ENCODE data around the gene BRI3.
A peak's percentile ranks its signal among the peaks of the same experiment; 100 is the strongest.

Gene BRI3, protein sequence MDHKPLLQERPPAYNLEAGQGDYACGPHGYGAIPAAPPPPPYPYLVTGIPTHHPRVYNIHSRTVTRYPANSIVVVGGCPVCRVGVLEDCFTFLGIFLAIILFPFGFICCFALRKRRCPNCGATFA

DNA sequence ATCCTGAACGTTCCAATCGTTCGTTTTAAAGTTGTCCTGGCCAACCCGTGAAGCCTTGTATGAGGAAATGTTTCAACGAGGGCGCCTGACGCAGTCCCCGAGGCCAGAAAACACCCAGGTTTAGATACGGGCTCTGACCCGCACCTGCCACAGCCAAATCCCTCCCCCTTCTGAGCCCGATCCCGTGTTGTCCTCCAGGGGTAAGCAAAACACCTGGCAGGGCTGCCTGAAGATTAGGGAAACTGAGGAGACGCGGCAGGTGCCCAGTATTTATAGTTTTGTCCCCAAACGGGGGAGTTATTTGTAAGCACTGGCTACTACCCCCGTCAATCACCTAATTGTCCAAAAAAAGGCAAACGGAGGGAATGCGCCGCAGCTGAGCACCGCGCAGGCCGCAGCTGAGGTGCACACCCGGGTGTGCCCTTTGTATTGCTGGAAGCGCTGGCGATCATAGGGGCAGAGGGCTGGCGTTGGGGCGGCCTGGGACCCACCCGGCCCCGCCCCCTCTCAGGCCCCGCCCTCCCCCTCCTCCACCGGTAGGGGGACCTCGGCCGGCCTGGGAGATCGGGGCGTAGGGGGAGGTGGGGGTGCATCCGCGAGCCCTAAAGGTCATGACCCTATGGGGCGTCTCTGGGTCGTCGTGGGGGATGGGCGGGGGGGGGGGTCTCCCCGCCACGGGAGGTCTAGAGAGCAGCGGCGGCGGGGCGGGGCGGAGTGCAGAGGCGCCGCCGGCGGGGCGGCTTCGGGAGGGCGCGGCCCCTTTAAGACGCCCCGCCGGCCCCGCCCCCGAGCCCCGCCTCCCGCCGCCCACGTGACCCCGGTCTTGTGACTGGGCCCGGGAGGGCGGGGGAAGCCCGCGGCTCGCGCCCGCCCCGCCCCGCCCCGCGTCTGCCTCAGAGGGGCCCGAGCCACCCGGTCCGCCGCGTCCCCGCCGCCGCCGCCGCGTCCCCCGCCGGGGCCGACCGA, at the start of gene BRI3:
Gene BRI3 (plus strand): TSS at position 896 of the 966 bp plus-strand sequence. CDS start 110 bp downstream, outside the sequence.
- Mint-ChIP-seq H3K36me3 (ENCODE audit: low read depth) (peaks cover 43% of the 10 kb centered on the region), H3K4me3 (peak within 1 kb of the TSS; percentile 95), H3K27ac (peak within 1 kb of the TSS; percentile 97), H3K9me3 (no peaks in the 10 kb centered on the region), H3K4me1 (ENCODE audit: low read depth) (peaks cover 53% of the 10 kb centered on the region), H3K27me3 (no peaks in the 10 kb centered on the region)
- intact Hi-C loops (cut with micrococcal nuclease) = loop anchor here (10.0 kb wide), 3 partner anchors 594 to 1956 kb away; partner anchors contain the start of genes SDHAF3, SLC25A13, TMEM130 and TRRAP

DNA sequence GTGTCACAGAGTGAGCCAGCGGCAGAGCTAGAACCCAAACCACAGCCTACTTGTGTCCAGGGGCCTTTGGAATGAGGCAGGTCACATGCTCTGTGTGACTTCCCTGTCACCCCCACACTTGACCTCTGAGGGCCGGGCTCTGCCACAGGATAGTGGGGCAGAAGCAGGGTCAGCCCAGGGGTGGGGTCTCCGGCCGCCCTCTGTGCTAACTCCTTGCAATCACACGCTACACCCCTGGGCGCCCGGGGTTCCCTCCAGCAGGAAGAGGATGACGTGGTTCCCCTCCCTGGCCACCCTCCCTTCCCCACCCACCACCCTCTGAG, 49.3 kb upstream of the BRI3 start:
- H3K36me3 Mint-ChIP-seq (ENCODE audit: low read depth) = peaks cover 100% of the 10 kb centered on the region
- H3K4me3 Mint-ChIP-seq = no peak overlapping the region
- H3K4me1 Mint-ChIP-seq (ENCODE audit: low read depth) = no peaks in the 10 kb centered on the region
- intact Hi-C loops (cut with micrococcal nuclease) = no loop called here
- no peaks in the 10 kb centered on the region for H3K9me3 Mint-ChIP-seq
- H3K27ac Mint-ChIP-seq = no peak overlapping the region
- no peaks in the 10 kb centered on the region for H3K27me3 Mint-ChIP-seq

DNA sequence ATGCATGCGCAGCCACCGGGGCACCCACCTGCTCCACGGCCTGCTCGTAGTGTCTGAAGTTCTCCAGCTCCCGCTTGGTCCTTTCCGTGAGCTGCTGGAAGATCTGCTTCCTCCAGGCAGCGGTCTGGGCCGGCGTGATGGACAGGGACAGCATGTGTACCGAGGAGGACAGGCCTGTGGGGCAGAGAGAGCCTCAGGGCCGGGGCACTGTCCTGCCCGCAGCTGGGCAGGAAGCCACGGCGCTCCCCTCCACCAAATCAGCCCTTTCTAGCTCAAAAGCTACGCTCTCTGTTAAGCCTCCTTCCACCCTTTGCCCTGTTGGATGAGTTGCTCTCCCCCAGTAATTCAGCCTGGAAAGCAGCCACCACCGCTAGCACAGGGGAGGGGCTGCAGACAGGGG, 48.7 kb upstream of the BRI3 start:
- Mint-ChIP-seq H3K9me3 (no peaks in the 10 kb centered on the region), H3K4me1 (ENCODE audit: low read depth) (no peaks in the 10 kb centered on the region), H3K27me3 (no peaks in the 10 kb centered on the region), H3K36me3 (ENCODE audit: low read depth) (peaks cover 100% of the 10 kb centered on the region), H3K27ac (no peak overlapping the region), H3K4me3 (no peak overlapping the region)
- intact Hi-C loops (cut with micrococcal nuclease) = no loop called here

DNA sequence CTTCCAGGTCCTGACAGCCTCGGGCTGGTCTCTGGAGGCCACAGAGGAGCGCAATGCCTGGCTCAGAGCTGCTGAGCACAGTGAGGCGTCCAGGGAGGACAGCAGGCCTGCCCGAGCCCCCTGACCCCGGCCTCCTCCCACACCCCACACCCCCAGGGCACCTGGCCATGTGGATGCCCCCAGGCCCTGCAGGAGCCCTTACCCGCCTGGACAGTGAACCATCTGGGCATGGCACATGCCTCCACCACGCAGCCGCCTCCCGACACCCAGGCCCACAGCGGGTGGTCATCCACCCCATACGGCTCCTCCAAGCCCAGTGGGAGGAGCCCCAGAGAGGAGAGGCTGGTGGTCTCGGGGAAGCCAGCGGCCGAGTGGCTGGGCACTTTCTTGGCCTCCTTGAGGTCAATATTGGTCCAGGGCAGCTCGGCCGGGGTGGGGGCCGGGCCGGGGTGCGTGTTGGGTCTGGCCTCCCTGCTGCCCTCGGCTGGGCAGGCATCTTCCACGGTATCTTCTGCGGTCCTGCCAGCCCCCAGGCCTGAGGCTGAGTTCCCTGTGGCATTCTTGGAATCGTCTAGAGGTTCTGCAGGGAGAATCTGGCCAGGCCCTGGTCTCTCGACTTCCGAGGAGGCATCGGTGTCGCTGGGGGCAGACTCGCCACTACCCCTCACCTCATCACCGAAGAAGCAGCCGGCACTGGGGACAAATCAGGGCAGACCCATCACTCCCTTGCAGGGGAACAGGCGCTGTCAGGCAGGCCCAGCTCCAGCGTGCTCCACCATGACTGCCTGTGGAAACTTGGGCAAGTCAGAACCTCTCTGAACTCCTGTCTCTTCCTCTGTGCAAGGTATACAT, 48.0 kb upstream of the BRI3 start:
- Mint-ChIP-seq H3K9me3 (no peaks in the 10 kb centered on the region), H3K4me3 (no peak overlapping the region), H3K27ac (no peak overlapping the region), H3K27me3 (no peaks in the 10 kb centered on the region), H3K4me1 (ENCODE audit: low read depth) (no peaks in the 10 kb centered on the region), H3K36me3 (ENCODE audit: low read depth) (peaks cover 100% of the 10 kb centered on the region)
- intact Hi-C loops (cut with micrococcal nuclease) = no loop called here

DNA sequence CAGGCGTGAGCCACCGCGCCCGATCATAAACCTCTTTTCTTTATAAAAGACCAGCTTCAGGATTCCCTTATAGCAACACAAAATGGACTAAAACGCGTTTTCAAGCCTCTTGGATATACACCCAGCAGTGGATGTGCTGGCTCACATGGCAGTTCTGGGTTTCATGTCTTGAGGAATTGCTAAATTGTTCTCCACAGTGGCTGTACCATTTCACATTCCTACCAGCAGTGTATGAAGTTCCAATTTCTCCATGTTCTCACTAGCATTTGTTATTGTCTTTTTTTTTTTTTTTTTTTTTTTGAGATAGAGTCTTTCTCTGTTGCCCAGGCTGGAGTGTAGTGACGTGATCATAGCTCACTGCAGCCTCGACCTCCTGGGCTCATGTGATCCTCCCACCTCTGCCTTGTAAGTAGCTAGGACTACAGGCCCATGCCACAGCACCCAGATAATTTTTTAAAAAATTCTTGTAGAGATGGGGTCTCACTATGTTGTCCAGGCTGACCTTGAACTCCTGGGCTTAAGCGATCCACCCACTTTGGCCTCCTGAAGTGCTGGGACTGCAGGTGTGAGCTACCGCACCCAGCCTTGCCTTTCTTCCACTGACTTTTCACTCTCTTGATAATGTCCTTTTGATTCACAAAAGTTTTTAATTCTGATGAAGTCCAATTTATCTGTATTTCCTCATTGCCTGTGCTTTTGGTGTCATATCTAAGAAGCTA, 46.9 kb upstream of the BRI3 start:
- no peaks in the 10 kb centered on the region for H3K4me1 Mint-ChIP-seq (ENCODE audit: low read depth)
- H3K4me3 Mint-ChIP-seq = no peak overlapping the region
- H3K9me3 Mint-ChIP-seq = no peaks in the 10 kb centered on the region

DNA sequence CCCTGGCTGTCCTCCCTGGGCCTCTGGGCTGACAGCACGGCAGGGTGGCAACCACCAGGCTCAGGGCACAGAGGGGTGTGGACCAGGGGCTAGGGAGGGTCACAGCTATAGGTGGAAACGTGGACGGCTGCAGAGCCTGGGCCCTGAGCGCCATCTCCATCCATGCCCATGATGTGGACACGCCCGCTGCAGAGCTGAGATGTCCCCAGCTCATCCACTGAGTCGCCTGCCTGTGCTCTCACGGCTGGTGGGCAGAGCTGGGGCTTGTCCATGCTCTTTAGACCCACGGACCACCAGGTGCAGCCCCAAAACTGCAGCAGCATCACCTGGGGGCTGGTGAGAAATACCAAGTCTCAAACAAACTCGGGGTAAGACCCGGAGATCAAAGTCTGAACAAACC, 45.6 kb upstream of the BRI3 start:
- Mint-ChIP-seq H3K9me3 (no peaks in the 10 kb centered on the region), H3K4me1 (ENCODE audit: low read depth) (no peaks in the 10 kb centered on the region), H3K27me3 (no peaks in the 10 kb centered on the region), H3K27ac (no peak overlapping the region), H3K4me3 (no peak overlapping the region), H3K36me3 (ENCODE audit: low read depth) (peaks cover 100% of the 10 kb centered on the region)
- intact Hi-C loops (cut with micrococcal nuclease) = no loop called here

More for the DNA sequence above, 46.9 kb upstream of the BRI3 start:
- Mint-ChIP-seq H3K36me3 (ENCODE audit: low read depth) (peaks cover 100% of the 10 kb centered on the region), H3K27ac (no peak overlapping the region), H3K27me3 (no peaks in the 10 kb centered on the region)
- intact Hi-C loops (cut with micrococcal nuclease) = no loop called here

DNA sequence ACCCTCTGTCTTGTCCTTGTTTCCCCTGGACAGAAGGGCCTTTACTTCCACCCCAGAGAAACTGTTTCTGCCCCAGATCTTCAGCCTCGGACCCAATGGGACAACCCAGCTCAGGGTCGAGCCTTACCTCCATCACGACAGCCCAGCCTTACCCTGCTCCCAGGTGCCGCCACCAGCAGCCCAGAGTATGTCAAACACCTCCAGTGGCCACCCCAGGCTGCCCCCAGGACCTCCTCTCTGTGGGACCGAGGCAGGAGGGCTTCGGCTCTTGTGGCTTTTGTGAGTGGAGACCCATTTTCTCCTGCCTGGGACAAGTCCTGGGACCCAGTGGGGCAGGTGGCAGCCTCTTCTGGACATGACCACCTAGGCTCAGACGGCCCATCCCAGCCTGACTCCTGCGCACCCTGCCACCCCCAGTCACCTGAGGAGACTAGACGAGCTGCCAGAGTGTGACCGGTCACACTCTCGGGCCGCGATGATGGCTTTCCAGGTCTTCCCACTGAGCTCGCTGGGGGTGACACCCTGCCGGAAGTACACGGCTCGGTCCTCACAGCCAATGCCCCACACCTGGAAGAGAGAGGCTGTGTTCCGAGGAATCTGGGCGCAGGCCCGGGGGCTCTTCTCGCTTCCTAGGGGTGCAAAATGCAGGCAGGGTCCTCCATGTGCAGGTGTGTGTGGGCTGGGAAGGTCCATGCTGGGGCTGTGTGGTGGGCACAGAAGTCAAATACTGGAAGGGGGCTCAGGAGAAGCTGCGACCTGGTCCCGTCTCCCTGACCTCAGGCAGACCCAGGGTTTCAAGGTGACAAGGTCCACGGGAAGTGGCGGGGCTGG, 44.9 kb upstream of the BRI3 start:
- Mint-ChIP-seq H3K36me3 (ENCODE audit: low read depth) (peaks cover 100% of the 10 kb centered on the region), H3K4me1 (ENCODE audit: low read depth) (no peaks in the 10 kb centered on the region), H3K27ac (no peak overlapping the region), H3K9me3 (no peaks in the 10 kb centered on the region), H3K4me3 (no peak overlapping the region), H3K27me3 (no peaks in the 10 kb centered on the region)
- intact Hi-C loops (cut with micrococcal nuclease) = no loop called here

DNA sequence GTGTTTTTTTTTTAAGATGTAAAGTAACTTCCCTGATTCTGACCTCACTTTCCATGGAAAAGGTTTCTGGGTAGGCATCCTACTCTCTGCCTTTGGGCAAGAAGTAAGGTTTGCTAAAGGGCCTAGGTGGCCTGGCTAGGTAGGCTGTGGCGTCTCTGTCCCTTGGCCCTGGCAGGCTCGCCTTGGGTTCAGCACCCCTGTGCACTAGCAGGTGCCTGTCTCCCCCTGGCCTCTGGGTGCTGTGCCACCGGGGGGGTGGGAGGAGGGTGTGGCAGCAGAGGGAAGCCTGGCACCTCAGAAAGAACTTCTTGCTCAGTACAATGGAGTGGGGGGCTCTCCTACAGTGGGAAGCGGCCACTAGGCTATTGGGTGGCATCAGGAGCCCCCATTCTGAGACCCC, 43.4 kb upstream of the BRI3 start:
- no peak overlapping the region for H3K27ac Mint-ChIP-seq
- H3K36me3 Mint-ChIP-seq (ENCODE audit: low read depth) = peaks cover 100% of the 10 kb centered on the region
- intact Hi-C loops (cut with micrococcal nuclease) = no loop called here
- no peak overlapping the region for H3K4me3 Mint-ChIP-seq
- H3K27me3 Mint-ChIP-seq = no peaks in the 10 kb centered on the region
- no peaks in the 10 kb centered on the region for H3K9me3 Mint-ChIP-seq
- H3K4me1 Mint-ChIP-seq (ENCODE audit: low read depth) = no peaks in the 10 kb centered on the region

DNA sequence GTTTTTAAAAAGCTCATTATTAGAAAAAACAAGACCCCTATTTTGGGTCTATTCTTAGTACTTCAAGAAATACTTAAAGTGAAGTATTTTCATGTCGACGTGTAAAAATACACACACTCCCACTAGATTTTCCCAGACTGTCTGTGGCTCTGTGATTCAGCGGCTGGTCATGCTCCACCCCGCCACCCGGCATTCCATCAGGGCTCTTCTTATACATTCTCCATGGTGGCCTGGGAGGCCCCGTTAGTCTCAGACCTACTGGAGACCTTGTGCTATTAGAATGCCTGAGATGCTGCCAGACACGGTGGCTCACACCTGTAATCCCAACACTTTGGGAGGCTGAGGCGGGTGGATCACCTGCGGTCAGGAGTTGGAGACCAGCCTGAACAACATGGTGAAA, 42.5 kb upstream of the BRI3 start:
- Mint-ChIP-seq H3K36me3 (ENCODE audit: low read depth) (peaks cover 100% of the 10 kb centered on the region), H3K27me3 (no peaks in the 10 kb centered on the region), H3K4me1 (ENCODE audit: low read depth) (no peaks in the 10 kb centered on the region), H3K4me3 (no peak overlapping the region), H3K27ac (no peak overlapping the region), H3K9me3 (no peaks in the 10 kb centered on the region)
- intact Hi-C loops (cut with micrococcal nuclease) = no loop called here

GRCh38 chr7:98240961-98241673, 40.4 kb upstream of the BRI3 start:
- Mint-ChIP-seq H3K4me1 (ENCODE audit: low read depth) (peaks cover 17% of the 10 kb centered on the region), H3K36me3 (ENCODE audit: low read depth) (peaks cover 99% of the 10 kb centered on the region), H3K27ac (no peak overlapping the region), H3K27me3 (no peaks in the 10 kb centered on the region), H3K4me3 (no peak overlapping the region), H3K9me3 (no peaks in the 10 kb centered on the region)
- intact Hi-C loops (cut with micrococcal nuclease) = no loop called here

- intact Hi-C loops (cut with micrococcal nuclease) = no loop called here
- Mint-ChIP-seq H3K4me1 (ENCODE audit: low read depth) (peaks cover 18% of the 10 kb centered on the region), H3K36me3 (ENCODE audit: low read depth) (peaks cover 93% of the 10 kb centered on the region), H3K27ac (no peak overlapping the region), H3K4me3 (no peak overlapping the region), H3K27me3 (no peaks in the 10 kb centered on the region), H3K9me3 (no peaks in the 10 kb centered on the region)
Observed at GRCh38 chr7:98241674-98242241, 39.7 kb upstream of the BRI3 start.

DNA sequence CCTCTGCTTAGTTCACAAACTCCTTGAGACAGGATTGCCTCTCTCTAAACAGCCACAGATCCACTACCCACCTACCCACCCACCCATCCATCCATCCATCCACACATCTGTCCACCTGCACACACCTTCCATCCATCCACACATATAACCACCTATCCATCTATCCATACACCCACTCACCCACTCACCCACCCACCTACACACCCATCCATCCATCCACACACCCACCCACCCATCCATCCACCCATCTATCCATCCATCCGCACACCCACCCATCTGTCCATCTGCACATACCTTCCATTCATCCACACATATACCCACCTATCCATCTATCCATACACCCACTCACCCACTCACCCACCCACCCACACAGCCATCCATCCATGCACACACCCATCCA, 39.1 kb upstream of the BRI3 start:
- peaks cover 18% of the 10 kb centered on the region for H3K4me1 Mint-ChIP-seq (ENCODE audit: low read depth)
- H3K27me3 Mint-ChIP-seq = no peaks in the 10 kb centered on the region
- no peak overlapping the region for H3K4me3 Mint-ChIP-seq
- H3K27ac Mint-ChIP-seq = no peak overlapping the region
- peaks cover 90% of the 10 kb centered on the region for H3K36me3 Mint-ChIP-seq (ENCODE audit: low read depth)
- no peaks in the 10 kb centered on the region for H3K9me3 Mint-ChIP-seq
- intact Hi-C loops (cut with micrococcal nuclease) = no loop called here

All from dendritic cell treated with granulocyte-macrophage colony-stimulating factor and Interleukin-4, amounts not matched to agents 40 ng/mL and 50 ng/mL, for 4 days (primary cell).